Osteoblast (primary cell): ENCODE data around the gene TMEM43. TPM values are rescaled to one million over a fixed set of nuclear protein-coding genes. Genes with fewer than 3 reads are reported as not detected.

ENCODE experiments used
- DNase-seq: peaks from one replicate; pipeline ENCODE4 v3.0.0; 2011; ENCODE audit warnings: low spot score, mixed read lengths; ENCODE audit not compliant: insufficient read length; ENCODE audit errors: missing footprints
- H2AFZ ChIP-seq: 2 replicates; pipeline ENCODE4 v1.6.0; 2011; ENCODE audit warnings: mild to moderate bottlenecking, low read length
- H3K27ac ChIP-seq: 2 replicates; pipeline ENCODE4 v1.5.1; 2011; ENCODE audit warnings: mild to moderate bottlenecking, low read depth, low read length, moderate library complexity
- H3K27me3 ChIP-seq: 2 replicates; pipeline ENCODE4 v1.6.0; 2012; ENCODE audit warnings: mild to moderate bottlenecking, control low read depth, inconsistent platforms, low read length, moderate library complexity; ENCODE audit not compliant: insufficient read depth
- H3K36me3 ChIP-seq: 2 replicates; pipeline ENCODE4 v1.5.1; 2011; ENCODE audit warnings: mild to moderate bottlenecking, low read length, control low read depth, moderate library complexity; ENCODE audit not compliant: insufficient read depth
- H3K4me1 ChIP-seq: 2 replicates; pipeline ENCODE4 v1.5.1; 2011; ENCODE audit warnings: mild to moderate bottlenecking, low read length, control low read depth, moderate library complexity; ENCODE audit not compliant: insufficient read depth
- H3K4me2 ChIP-seq: 2 replicates; pipeline ENCODE4 v1.6.0; 2011; ENCODE audit warnings: mild to moderate bottlenecking, low read length; ENCODE audit not compliant: insufficient read depth
- H3K4me3 ChIP-seq: fragments of 200-600 bp; sonication (generic); 3 replicates; pipeline ENCODE4 v1.5.1; 2012; ENCODE audit warnings: mild to moderate bottlenecking, low read length, inconsistent platforms; ENCODE audit not compliant: insufficient read depth
- H3K79me2 ChIP-seq: 2 replicates; pipeline ENCODE4 v1.6.0; 2012; ENCODE audit warnings: mild to moderate bottlenecking, low read length, control low read depth, inconsistent platforms; ENCODE audit not compliant: insufficient read depth
- H3K9me3 ChIP-seq: 2 replicates; pipeline ENCODE4 v1.5.1; 2011; ENCODE audit warnings: low read depth, low read length, control low read depth
- H4K20me1 ChIP-seq: 2 replicates; pipeline ENCODE4 v1.6.0; 2012; ENCODE audit warnings: mild to moderate bottlenecking, low read length, control low read depth; ENCODE audit not compliant: insufficient read depth
- total RNA-seq: library from RNA; depleted of rRNA; stranded (reverse); fragments of >200 nt; gene quantifications from 2 replicates; pipeline ENCODE4 v1.2.3, GENCODE V29; 2012
- TF ChIP-seq, protein P1 (sequence below): IDR thresholded peaks from 2 replicates; pipeline ENCODE4 v1.5.1; 2011; ENCODE audit warnings: mild to moderate bottlenecking, low read depth, low read length, moderate library complexity; ENCODE audit errors: extremely low read depth

The TMEM43 gene
- total RNA-seq, 1 donor, result 138 TPM

DNA sequence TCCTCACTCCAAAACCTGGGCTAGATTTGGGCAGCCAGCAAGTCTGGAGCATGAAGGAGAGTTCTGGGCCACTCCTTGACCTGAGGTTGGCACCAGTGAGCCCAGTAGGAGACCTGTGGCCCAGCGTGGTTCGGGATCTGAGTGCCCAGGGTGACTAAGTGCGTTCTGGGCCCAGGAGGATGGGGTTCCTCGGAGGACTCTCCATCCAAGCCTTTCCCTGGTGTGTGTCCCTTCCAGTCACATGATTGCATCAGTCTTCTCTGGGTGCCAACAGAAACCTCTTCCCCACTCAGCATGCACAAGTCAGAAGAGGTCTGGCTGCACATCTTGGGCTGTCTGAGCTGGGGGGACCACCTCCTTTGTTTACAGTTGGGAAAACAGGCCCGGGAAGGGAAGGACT lies 14.9 kb downstream of the TMEM43 start:
- Histone ChIP-seq H2AFZ (no peak overlapping the region), H3K4me2 (no peak overlapping the region), H3K36me3 (peaks cover 56% of the 10 kb centered on the region), H3K4me3 (no peak overlapping the region), H3K9me3 (no peaks in the 10 kb centered on the region), H3K27ac (no peak overlapping the region), H4K20me1 (no peaks in the 10 kb centered on the region), H3K79me2 (no peaks in the 10 kb centered on the region), H3K4me1 (peaks cover 38% of the 10 kb centered on the region), H3K27me3 (no peaks in the 10 kb centered on the region)
- TF ChIP-seq, protein P1, sequence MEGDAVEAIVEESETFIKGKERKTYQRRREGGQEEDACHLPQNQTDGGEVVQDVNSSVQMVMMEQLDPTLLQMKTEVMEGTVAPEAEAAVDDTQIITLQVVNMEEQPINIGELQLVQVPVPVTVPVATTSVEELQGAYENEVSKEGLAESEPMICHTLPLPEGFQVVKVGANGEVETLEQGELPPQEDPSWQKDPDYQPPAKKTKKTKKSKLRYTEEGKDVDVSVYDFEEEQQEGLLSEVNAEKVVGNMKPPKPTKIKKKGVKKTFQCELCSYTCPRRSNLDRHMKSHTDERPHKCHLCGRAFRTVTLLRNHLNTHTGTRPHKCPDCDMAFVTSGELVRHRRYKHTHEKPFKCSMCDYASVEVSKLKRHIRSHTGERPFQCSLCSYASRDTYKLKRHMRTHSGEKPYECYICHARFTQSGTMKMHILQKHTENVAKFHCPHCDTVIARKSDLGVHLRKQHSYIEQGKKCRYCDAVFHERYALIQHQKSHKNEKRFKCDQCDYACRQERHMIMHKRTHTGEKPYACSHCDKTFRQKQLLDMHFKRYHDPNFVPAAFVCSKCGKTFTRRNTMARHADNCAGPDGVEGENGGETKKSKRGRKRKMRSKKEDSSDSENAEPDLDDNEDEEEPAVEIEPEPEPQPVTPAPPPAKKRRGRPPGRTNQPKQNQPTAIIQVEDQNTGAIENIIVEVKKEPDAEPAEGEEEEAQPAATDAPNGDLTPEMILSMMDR, result no peak
- no peak for DNase-seq

DNA sequence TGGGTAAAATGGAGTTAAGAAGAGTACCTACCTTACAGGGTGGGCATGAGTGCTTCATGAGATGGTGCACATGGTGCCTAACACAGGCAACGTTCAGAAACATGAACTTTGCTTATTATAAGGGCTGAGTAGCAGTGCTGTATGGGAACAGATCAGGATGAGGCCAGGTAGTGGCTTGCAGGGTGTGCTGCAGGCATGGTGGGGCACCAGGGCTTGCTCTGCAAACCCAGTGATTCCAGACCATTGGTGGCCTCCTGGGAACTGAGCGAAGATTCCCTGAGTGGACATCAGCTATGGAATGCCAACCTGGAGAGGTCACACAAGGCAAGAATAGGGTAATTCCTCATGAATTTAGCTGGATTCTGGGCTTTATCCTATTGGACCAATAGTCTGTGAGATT lies 15.8 kb downstream of the TMEM43 start:
- Histone ChIP-seq H3K4me2 (no peak overlapping the region), H4K20me1 (no peaks in the 10 kb centered on the region), H2AFZ (no peak overlapping the region), H3K27ac (no peak overlapping the region), H3K36me3 (peaks cover 51% of the 10 kb centered on the region), H3K27me3 (no peaks in the 10 kb centered on the region), H3K79me2 (no peaks in the 10 kb centered on the region), H3K4me1 (peaks cover 47% of the 10 kb centered on the region), H3K9me3 (no peaks in the 10 kb centered on the region), H3K4me3 (no peak overlapping the region)
- TF ChIP-seq, protein P1, result no peak
- DNase-seq, result no peak

DNA sequence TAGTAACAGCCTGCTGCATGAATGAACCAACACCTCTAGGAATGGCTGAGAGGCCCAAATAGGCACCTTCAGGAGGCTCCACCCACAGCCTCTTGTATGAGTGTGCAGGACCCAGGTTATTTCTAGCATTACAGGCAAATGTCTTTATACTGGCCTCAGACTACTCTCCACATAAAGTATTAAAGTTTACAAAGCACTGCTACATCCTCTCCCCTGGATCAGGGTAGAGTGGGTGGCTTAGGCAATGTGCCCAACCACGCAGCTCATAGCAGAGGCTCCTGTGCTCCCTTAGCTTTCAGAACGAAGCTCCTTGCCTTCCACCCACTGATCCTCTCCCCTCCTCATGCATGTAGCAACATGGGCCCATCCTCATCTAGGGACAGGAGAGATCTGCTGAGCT lies 16.3 kb downstream of the TMEM43 start:
- H3K27ac ChIP-seq, result no peak overlapping the region
- no peak overlapping the region for H2AFZ ChIP-seq
- no peaks in the 10 kb centered on the region for H4K20me1 ChIP-seq
- DNase-seq, result no peak
- H3K9me3 ChIP-seq, result no peaks in the 10 kb centered on the region
- H3K79me2 ChIP-seq, result no peaks in the 10 kb centered on the region
- H3K27me3 ChIP-seq, result no peaks in the 10 kb centered on the region
- H3K4me2 ChIP-seq, result no peak overlapping the region
- H3K36me3 ChIP-seq, result peaks cover 50% of the 10 kb centered on the region
- TF ChIP-seq, protein P1, result no peak
- H3K4me1 ChIP-seq, result peaks cover 50% of the 10 kb centered on the region
- no peak overlapping the region for H3K4me3 ChIP-seq

DNA sequence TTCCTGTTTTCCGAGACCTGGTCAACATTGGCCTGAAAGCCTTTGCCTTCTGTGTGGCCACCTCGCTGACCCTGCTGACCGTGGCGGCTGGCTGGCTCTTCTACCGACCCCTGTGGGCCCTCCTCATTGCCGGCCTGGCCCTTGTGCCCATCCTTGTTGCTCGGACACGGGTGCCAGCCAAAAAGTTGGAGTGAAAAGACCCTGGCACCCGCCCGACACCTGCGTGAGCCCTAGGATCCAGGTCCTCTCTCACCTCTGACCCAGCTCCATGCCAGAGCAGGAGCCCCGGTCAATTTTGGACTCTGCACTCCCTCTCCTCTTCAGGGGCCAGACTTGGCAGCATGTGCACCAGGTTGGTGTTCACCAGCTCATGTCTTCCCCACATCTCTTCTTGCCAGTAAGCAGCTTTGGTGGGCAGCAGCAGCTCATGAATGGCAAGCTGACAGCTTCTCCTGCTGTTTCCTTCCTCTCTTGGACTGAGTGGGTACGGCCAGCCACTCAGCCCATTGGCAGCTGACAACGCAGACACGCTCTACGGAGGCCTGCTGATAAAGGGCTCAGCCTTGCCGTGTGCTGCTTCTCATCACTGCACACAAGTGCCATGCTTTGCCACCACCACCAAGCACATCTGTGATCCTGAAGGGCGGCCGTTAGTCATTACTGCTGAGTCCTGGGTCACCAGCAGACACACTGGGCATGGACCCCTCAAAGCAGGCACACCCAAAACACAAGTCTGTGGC lies 16.9 kb downstream of the TMEM43 start:
- no peaks in the 10 kb centered on the region for H3K79me2 ChIP-seq
- H3K4me2 ChIP-seq, result no peak overlapping the region
- no peak overlapping the region for H2AFZ ChIP-seq
- no peak for DNase-seq
- H3K27ac ChIP-seq, result peak overlapping the region; percentile 98
- no peaks in the 10 kb centered on the region for H4K20me1 ChIP-seq
- no peak overlapping the region for H3K4me3 ChIP-seq
- no peaks in the 10 kb centered on the region for H3K9me3 ChIP-seq
- H3K4me1 ChIP-seq, result peaks cover 49% of the 10 kb centered on the region
- peaks cover 52% of the 10 kb centered on the region for H3K36me3 ChIP-seq
- H3K27me3 ChIP-seq, result no peaks in the 10 kb centered on the region
- TF ChIP-seq, protein P1, result no peak
